Right lung (tissue), 5 donors: ENCODE results near the gene SYK. TPM values are rescaled to one million over a fixed set of nuclear protein-coding genes. Genes with fewer than 3 reads are reported as not detected.
A peak's percentile ranks its signal among the peaks of the same experiment; 100 is the strongest.

Experiments
- DNase-seq, 2 donors: peaks; one replicate each; pipeline ENCODE4 v3.0.0-alpha.2; 2013
- polyA plus RNA-seq, 5 donors: library from polyadenylated mRNA; unstranded; fragments of 120-200 nt; gene quantifications; one replicate each; pipeline versions ENCODE4 v1.2.1 to v1.2.3, GENCODE V29; 2013; ENCODE audit warnings: inconsistent platforms in 1 of 5, low replicate concordance in 1 of 5; ENCODE audit not compliant: insufficient read length in 5 of 5, insufficient read depth in 1 of 5

SYK gene
- polyA plus RNA-seq, 5 donors: 15.9 to 19.6 (median 16.7) TPM

- DNase-seq: no peak
These were observed 46.4 kb downstream of the SYK start for GRCh38 chr9:90847971-90848370.

- no peak for DNase-seq
These were observed 47.2 kb downstream of the SYK start for GRCh38 chr9:90848866-90849265.

GRCh38 chr9:90851444-90851843 lies 49.8 kb downstream of the SYK start:
- no peak for DNase-seq

GRCh38 chr9:90853945-90854344 lies 52.3 kb downstream of the SYK start:
- no peak for DNase-seq

- no peak for DNase-seq
These were observed 53.1 kb downstream of the SYK start for GRCh38 chr9:90854637-90855175.

GRCh38 chr9:90855208-90855902 lies 53.7 kb downstream of the SYK start:
- no peak for DNase-seq

- DNase-seq: no peak
These were observed 55.5 kb downstream of the SYK start for GRCh38 chr9:90857091-90857490.

- DNase-seq: no peak
These were observed 56.2 kb downstream of the SYK start for GRCh38 chr9:90857855-90858254.

GRCh38 chr9:90858457-90858901 lies 56.9 kb downstream of the SYK start:
- no peak for DNase-seq

- no peak for DNase-seq
These were observed 58.8 kb downstream of the SYK start for GRCh38 chr9:90860382-90860781.

- no peak for DNase-seq
These were observed 59.2 kb downstream of the SYK start for GRCh38 chr9:90860826-90861225.

GRCh38 chr9:90861380-90861779 lies 59.8 kb downstream of the SYK start:
- DNase-seq: no peak

GRCh38 chr9:90861826-90862740 lies 60.5 kb downstream of the SYK start:
- no peak for DNase-seq

- no peak for DNase-seq
These were observed 63.2 kb downstream of the SYK start for GRCh38 chr9:90864779-90865178.

GRCh38 chr9:90867101-90867500 lies 65.5 kb downstream of the SYK start:
- DNase-seq: no peak

- DNase-seq: no peak
These were observed 66.9 kb downstream of the SYK start for GRCh38 chr9:90868555-90868954.

- no peak for DNase-seq
These were observed 67.7 kb downstream of the SYK start for GRCh38 chr9:90869361-90869760.

GRCh38 chr9:90870621-90871326 lies 69.2 kb downstream of the SYK start:
- DNase-seq: peak in 1 of 2 donors; percentile 26

GRCh38 chr9:90871327-90871935 lies 69.8 kb downstream of the SYK start:
- DNase-seq: no peak

- DNase-seq: no peak
These were observed 71.2 kb downstream of the SYK start for GRCh38 chr9:90872835-90873294.

- DNase-seq: no peak
These were observed 71.8 kb downstream of the SYK start for GRCh38 chr9:90873422-90873821.

- DNase-seq: no peak
These were observed 72.6 kb downstream of the SYK start for GRCh38 chr9:90874194-90874593.
